GM18873 (cell line): ENCODE data around the gene OSGIN1.

Experiments used
- ATAC-seq: cut with Tn5 transposase; IDR thresholded peaks from one replicate; pipeline ENCODE4 v1.9.1; 2021; ENCODE audit warnings: mild to moderate bottlenecking, moderate library complexity, moderate number of reproducible peaks; ENCODE audit not compliant: unreplicated experiment, low FRiP score

The OSGIN1 gene

DNA sequence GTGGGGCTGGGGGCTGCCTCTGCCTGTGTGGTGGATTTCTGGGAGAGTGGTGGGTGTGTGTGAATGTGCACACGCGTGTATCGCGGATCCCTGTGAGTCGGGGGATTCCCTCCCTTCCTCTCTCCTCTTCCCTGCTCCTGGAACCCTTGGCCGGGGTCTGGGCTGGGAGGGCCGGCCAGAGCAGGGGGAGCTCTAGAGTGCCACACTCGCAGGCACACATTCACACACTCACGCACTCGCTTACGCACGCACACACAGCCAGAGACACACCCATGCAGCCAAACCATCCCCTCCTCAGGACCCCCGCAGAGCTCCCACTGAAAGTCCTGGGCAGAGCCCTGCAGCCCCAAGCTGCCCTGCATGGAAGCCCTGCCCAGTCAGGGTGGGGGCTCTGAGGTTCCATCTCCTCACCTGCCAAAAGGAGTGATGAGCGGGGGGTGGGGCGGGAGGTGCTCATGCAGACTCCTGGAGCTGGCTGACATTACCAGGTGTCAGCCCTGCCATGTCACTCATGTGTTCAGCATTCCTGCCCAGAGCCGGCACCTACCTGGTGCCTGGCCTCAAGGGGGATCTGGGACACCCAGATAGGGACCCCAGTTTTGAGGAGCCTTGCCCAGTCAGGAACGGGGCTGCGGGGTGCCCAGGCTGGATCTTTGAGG, 16.9 kb downstream of the OSGIN1 start:
- no peak for ATAC-seq

DNA sequence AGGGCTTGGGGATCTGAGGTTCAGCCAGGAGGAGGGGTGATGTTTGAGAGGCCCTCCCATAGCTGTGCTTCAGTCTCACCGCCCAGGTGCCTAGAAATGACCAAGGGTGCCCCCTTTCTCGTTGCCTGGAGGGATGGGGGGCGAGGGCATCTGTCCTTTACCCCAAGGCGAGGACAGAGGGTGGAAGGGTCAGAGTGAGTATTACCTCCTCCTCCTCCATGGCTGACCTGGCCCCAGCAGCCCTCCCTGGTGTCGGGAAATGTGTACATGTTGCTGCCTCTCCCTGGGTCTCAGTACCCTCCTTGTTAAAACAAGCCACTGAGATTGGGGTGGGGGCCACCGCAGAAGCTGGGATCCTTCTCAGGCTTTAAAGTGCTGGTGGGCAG, 17.4 kb downstream of the OSGIN1 start:
- no peak for ATAC-seq

DNA sequence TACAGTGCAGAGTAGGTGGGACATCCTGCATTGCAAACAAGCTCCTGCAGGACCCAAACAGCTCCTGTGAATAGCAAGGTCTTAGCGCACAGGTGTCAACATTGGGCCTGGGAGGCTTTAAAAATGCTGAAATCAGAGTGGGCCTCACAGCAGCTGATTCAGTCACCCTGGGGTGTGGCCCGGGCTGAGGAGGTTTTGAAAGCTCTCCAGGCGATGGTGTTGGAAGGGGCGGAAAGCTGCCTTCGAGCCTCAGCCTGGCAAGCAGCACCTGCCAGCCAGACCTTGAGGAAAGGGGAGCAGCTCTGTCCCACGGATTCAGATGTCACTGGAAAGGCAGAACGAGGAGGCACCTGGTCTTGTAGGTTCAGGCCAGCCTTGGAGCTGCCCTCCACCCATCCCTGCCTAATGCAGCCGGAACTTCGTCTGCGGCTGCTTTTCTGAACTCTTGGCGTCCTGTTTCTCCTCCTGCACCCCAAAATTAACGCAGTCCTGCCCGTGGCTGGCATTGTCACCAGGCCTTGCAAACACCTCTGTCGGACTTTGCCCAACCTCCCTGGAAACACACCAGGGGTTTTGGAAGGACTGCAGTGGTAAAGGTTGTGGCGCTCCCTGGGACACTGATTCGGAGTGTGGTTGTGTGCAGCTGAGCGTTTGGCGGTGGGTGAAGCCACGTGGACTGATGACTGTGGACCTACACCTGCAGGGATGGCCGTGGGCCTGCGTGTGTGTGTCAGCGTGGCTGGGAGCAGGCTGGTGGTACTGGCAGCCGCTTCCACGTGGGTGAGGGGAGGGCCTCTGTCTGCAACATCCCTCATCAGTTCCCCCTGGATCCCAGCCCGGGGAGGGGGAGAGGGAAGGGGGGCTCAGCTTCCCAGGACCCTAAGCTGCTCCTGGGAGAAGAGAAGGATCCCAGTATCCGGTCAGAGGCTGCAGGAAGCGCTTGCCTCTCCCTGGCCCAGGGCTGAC, 18.4 kb downstream of the OSGIN1 start:
- ATAC-seq: no peak

DNA sequence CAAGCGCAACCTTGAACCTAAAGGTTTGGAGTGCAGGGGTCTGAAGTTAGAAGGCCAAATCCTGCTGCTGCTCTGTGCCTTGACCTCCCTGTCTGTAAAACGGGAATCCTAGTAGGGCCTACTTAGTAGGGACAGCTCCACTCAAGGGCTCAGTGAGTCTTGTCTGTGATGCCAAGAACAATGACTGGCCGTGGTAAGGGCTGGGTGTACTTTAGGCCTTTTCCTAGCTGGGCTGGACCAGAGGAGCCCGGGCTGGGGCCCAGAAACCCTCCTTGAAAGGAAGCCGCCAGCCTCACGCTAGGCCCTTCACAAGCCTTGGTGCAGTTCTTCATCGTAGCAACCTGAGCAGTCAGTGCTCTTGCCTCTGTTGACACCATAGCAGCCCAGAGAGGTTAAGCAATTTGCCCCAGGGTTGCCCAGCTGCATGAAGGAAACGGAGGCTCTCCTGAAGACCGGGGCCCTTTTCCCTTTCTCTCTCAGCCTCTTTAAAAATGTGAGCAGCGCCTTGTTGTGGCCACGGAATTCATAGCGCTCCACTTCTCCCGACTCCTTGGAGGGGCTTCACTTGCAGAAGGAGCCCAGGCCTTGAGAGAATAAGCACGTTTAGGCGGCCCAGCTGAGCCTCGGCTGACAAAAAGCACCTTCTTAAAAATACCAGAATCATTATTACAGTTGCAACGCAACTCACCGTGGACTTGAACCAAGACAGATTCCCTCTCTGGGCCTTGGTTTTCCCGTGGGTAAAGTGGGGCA, 19.4 kb downstream of the OSGIN1 start:
- no peak for ATAC-seq

DNA sequence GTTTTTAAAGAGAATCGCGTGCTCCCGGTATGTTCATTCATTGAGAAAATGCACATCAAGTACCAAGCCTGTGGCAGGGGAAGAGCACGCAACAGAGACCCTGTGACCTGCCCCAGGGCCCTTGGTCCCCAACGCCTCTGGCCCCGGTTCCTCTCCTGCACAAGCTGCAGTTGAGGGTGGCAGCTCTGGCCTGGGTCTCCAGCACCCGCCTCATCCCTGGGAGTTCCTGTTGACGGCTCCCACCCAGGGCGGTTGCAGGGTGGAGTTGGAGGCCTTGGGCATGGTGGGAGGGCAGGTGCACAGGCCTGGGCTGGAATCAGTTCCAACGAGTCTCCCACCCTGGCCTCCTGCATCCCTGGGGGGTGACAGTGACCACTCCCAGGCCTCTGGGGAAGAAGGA, 20.0 kb downstream of the OSGIN1 start:
- no peak for ATAC-seq

DNA sequence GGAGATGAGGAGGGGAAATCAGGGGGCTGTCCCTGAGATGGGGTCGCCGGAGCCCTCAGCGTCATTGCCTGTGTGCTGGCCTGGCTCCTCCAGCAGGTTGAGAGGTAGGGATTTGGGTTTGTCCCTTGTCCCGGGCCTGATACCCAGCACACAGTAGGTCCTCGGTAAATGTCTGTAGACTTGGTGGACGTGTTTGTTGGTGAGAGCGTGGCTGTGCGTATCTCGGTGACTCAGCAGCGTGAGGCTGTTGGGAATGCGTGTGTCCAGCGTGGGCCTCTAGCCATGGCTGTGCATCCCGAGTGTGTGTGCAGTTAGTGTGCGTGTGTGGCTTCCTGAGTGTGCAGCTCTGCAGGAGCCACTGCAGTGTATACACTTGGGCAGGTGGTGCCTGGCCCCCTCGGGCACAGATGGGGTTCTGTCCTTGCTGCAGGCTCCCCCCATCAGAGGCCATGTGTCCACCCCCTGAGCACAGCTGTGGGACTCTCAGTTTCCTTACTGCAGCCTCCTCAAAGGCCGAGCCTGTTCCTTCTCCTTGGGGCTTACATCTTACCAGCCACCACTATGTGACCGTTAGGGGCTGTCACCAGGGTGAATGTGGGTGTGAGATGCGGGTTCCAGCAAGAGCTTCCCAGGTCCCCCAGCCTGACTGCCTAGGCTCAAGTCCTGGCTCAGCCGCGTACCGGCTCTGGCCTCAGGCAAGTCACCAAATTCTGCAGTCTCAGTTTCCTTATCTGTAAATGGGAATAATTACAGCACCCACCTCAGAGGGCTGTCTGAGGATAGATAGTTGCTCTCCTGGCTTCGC, 20.7 kb downstream of the OSGIN1 start:
- ATAC-seq: no peak

DNA sequence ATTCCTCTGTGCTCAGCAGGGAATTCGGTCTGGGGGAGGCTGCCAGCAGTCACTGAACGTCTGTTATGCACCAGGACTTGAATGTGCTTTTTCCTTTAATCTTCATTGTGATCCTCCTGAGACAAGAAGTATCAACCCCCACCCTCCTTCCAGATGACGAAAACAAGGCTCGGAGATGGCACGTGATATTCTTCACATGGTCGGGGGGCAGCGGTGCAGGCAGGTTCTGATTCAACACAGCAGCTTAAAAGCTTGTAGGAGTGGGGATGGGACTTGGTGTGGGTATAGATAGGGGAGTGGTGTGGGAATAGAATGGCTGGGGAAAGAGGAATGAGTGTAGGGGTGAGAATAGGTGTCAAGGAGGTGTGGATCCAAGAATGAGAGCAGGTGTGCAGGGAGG, 21.4 kb downstream of the OSGIN1 start:
- ATAC-seq: no peak

DNA sequence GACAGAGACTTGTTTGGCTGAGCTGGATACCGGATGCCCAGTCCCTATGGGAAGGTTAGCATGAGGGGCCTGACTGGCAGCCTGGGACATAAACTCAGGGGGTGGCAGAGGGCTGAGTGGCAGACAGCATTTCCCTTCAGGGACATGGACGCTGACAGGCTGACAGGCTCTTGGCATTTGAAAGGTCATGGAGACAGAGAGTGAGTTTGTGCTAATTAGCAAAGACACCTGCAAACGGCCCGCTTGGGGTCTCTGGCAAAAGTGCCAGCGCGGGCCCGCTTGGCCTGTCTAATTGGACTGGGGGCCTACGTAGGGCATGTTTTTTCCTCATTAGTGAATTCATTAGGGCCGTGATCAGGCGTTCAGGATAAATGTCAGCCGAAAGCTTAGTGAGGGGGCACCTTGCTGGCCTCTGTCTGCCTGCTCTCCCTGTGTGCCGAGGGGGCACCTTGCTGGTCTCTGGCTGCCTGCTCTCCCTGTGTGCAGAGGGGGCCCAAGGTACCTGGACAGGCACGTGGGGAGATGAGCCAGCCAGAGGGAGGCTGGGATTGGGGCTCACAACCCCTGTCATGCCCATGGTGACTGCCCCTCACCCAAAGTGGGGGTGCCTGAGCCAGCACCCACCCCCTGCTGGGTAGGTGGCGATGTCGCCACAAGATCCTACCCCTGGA, 22.7 kb downstream of the OSGIN1 start:
- ATAC-seq: no peak

DNA sequence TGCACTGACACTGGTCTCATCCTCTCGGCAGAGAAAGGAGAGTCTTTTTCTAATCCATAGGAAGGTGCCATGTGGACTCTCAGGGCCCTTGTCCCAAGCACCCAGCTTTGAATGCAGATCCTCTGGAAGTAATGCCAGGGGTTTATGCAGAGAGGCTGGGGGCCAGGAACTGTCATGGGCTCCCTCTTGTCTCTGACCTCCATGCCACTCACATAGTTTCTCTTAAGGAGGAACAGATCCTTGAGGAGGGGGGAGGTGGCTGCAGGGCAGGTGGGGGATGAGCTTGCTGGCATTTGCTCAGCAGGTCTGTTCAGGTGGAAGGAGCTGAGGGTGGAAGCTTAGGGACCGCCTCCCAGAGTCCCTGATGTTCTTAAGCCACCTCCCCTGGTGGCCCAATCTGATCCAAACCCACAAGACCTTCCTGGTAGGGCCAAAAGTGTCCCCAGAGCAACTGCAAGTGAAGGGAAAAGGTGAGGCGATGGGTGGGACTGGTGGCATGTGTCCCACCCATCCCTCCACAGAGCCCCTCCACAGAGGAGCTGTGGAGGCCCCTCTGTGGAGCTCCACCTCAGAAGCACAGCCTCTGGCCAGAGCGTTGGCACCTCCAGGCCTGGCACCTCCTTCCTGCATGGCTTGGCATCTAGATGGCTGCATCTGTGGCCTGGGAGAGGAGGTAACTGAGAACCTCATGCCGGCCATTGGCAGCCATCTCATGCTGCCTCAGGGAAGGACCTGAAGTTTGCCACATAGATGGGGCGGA, 24.2 kb downstream of the OSGIN1 start:
- no peak for ATAC-seq

DNA sequence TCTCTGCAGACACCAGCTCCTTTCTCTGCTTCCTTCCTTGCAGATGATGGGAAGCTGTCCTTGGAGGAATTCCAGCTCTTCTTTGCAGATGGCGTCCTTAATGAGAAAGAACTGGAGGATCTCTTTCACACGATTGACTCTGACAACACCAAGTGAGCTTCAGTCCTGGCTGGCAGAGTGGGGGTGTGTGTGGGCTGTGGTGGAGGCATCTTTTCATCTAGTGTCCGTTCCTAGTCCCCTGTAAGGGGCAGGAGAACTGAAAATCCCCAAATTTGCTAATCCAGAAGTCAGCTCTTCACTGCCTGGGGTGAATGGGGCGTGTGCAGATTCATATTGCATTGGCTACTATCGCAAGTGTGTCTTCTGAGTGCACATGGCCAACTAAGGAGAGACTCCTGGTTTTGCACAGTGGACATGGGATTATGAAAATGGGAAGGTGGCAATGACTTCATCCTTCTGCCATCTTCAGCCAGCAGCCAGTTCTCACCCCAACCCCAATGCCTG, 25.4 kb downstream of the OSGIN1 start:
- no peak for ATAC-seq

DNA sequence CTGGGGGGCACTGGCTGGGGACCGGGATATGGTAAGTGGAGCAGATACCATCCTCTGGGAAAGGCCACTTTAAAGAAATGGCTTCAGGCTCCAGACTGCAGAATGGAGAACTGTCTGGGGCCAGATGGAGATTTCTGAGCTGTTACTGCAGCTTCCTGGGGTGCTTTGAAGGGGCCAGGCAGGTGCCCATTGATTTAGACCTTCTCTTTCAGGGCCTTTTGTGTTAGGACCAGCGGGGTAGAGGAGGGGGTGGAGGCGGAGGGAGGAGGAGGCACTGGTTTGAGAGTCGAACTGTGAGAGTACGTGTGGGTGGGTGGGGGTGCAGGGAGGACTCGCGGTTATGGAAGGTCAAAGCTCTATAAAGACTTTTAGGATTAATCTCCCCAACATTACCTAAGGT, 26.4 kb downstream of the OSGIN1 start:
- no peak for ATAC-seq

DNA sequence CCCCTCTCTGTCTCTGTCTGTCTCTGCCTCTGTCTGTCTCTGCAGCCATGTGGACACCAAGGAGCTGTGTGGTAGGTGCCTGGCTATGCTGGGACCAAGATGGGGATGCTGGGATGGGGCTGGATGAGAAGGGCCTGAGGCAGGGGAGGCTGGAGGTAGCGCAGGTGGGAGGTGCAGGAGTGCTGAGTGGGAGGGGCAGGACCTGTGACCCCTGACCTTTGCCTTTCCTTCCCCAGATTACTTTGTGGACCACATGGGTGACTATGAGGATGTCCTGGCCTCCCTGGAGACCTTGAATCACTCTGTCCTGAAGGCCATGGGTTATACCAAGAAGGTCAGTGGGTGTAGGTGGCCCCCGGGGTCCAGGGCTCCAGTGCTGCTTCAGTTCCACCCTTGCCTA, 27.8 kb downstream of the OSGIN1 start:
- no peak for ATAC-seq

DNA sequence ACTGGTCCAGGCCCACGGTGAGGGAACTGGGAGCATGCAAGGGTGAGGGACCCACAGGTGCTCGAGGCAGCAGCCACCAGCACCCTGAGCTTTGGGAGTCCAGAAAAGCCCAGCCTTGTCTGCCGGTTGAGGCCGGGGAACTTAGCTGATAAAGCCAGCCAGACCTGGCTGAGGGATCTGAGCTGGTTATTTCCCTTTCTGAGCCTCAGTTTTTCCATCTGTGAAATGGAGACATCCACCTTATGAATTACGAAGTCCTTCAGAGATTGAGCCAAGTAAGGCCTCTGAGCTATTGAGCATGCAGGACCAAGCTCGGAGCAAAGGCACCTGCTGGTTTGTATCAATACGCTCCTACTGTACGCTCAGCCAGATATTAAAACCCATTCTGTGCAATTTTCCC, 28.8 kb downstream of the OSGIN1 start:
- no peak for ATAC-seq

DNA sequence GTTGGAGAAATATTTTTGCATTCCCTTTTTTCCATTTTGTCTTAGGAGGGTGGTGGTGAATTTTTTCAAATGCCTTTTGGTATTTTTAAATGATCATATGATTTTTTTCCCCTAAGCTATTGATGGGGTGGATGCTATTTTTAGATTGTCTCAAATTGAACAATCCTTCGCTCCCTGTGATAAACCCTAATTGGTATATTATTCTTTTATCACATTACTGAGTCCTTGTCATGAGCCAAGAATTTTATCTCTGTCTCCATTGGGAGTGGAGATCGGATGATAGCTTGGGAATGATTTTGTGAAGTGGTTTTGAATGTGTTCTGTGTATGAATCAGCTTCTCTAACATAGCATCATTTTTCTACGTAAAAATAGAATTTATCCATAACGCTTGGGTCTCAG, 30.5 kb downstream of the OSGIN1 start:
- no peak for ATAC-seq

DNA sequence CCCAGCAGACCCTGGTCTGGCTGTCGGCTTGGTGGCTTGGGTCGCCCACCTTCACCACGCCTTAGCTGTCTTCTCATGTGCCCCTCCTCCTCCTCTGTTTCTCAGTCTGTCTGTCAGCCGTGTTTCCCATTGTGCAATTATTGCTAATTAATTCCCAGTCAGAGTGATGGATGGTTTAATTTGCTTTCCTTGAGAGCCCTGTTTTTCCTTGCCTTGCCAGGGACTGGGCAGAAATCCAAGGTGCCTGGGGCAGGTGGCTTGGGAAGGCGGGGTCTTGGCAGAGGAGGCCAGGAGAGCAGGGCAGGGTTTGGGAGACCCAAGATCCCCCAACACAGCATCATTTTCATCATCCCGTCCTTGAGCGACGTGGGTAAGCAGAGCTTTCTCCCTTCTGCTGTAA, 36.3 kb downstream of the OSGIN1 start:
- no peak for ATAC-seq

DNA sequence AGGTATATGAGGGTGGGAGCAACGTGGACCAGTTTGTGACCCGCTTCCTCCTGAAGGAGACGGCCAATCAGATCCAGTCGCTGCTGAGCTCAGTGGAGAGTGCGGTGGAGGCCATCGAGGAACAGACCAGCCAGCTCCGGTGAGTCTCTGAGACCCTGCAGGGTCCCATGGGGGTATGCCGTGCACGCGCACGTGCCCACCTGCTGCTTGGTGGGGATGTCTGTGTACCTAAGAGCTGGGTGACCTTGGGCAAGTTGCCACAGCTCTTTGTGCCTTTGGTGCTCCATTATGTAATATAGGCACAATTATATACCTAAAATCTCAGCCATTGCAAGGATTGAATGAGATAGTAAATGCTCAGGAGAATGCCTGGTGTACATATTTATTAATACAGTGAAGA, 37.5 kb downstream of the OSGIN1 start:
- ATAC-seq: no peak

DNA sequence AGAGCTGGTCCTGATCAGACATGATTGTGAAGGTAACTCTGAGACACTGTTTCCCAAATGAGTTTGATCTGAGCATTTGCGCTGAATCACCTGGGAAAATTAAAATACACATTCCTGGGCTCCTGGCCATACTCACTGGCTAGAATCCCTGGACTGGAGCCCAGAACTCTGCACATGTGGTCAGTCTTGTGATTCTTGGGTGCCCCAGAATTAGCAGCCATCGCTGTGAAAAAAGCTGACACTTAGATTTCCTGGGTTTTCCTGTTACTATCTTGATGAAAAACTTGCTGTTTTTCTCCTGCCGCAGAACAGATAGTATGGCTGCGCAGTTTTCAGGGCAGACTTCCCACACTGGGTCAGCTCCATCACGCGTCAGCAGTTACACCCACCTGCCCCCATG, 39.6 kb downstream of the OSGIN1 start:
- ATAC-seq: no peak

DNA sequence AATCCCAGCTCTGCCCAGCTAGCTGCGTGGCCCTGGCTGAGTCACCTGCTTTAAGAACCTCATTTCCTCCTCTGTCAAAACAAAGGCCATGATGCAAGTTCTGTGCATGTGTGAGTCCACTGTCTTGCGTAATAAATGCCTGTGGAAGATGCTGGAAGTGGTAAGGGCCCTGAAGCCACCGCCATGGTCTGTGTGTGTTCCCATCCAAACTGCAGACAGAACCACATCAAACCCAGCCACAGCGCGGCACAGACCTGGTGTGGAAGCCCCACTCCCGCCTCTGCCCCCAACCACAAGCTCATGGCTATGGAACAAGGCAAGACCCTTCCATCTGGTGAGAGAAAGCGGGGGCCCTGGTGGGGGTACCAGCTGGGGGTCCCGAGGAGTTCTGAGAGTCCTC, 41.0 kb downstream of the OSGIN1 start:
- ATAC-seq: no peak

DNA sequence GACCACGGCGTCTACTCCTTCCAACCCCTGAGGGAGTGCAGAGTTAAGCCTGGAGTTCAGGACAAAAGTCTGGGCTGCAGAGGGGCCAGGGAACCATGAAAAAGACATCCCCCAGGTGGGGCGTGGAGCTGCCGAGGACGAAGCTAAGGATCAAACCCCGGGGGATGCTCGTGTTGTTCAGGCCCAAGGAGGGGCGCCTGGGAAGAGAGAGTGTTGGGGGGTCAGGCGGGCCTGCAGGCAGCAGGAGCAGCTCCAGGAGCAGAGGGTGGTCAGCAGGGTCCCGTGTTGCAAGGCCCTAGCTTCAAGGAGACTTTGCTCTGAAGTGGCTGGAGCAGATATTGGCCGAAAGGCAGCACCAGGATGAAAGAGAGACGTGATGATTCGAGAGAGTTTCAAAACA, 41.7 kb downstream of the OSGIN1 start:
- ATAC-seq: no peak
